CD4-positive, alpha-beta T cell treated with Interleukin-6 at 100 ng/mL for 8 hours (primary cell): Measurements from ENCODE around the gene HSP90AB1.

Source experiments
- DNase-seq: peaks from one replicate; pipeline ENCODE4 v3.0.0-alpha.2; 2020; ENCODE audit warnings: mixed read lengths, low spot score

The HSP90AB1 gene

DNA sequence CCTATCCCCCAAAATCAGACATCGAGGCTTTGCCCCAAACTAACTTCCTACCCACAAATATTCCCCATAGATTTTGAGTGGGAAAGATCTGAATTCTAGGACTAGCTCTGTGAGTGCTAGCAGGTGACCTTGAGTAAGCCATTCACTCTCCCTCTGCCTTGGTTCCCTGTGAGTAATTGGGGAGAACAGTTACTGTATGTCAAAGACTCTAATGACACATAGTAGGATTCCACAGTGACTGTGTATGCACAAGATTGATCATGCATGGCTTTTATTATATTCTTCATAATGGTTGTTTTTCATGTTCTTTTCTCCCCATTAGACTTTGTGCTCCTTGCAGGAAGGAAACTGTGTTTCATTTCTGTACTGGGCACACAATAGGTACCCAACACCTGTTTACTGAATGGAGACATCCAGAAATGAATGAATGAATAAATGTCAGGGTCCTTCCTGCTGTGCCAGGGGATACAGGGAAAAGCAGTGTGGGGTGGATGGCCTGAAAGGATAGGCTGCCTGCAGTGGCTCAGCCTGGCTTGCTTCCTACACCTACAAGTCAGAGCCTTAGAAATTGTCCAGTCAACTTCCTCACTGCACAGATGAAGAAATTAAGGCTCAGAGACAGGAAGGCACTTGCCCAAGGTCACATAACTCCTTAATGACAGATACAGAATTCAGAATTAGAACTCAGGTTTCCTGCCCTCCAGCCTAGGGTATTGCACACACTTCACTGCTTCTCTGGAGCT lies 22.4 kb downstream of the HSP90AB1 start:
- DNase-seq = no peak

DNA sequence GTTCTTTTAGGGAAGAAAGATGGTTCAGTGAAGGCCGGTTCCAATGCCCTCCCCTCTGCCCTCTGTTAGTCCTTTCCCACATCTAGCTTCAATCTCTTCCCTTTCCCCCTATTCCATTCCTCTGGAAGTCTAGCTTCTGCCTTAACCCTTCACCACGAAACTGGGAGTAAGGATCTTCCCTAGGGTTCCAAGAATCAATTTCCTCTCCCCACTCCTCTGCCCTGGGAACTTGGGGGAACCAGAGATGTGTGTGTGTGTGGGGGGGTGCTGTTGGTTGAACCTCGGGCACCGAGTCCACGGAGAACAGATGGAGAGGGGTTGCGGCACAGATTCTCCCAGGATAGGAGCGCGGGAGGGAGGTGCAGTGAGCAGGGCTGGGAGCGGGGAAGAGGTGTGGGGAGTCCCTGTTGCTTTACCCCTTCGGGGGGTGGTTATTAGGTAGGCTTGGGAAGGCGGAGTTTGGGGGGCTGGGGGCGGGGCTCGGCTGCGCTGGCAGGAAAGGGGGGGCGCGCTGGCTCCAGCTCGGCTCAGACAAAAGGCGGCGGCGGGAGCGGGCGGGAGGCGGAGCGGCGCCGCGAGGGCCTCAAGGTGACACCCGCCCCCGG lies 23.1 kb downstream of the HSP90AB1 start, which contains the start of gene TMEM151B:
Gene TMEM151B, plus strand, starts transcription at position 530 of the 605 bp plus-strand sequence. CDS start 293 bp downstream, outside the sequence.
- no peak for DNase-seq

DNA sequence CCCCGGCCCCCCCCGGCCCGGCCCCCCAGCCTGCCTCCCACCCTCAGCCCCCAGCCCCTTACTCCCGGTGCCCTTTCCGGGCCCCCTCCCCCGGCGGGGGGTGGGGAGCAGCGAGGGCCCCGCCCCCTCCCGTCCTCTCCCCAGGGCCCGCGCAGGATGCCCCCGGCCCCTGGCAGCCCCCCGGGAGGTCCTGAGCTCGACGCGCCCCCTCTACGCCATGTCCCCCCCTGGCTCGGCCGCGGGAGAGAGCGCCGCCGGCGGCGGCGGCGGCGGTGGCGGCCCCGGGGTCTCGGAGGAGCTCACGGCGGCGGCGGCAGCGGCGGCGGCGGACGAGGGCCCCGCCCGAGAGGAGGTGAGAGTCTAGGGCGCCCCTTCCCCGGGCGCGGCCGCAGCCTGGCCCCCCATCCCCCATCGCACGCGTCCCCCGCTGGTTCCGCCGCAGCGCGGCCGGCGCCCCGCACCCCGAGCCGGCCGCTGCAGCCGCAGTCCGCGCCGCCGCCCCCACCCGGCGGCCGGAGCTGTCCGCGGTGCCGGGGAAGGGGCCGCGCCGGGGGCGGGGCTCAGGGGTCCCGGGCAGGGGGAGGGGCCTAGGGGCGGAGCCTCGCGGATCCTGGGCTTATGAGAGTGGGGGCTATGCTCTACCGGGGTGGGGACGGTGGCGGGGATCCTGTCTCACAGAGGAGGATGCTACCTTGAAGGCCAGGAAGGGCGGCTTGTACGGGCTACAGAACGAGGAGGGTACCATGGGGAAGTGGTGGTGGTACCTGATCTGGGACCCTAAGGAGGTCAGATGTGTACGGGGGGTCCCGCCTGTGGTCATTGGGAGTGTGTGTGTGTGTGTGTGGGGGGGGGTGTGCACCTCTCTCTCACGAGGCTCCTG lies 23.9 kb downstream of the HSP90AB1 start:
- DNase-seq = no peak

DNA sequence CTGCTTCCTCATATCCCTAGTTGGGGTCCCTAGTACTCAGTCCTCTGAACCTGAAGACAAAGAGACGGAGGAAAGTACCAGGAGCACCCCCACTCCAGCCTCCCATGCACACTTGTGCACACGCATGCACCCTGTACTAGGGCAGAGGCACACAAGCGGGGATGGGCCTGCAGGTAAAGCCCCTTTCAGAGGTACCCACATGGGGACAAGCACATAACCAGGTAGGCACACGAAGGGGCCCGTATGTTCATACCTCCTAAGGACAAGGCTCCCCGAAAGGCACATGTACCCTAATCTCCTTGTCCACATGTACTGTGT lies 24.5 kb downstream of the HSP90AB1 start:
- DNase-seq = no peak

DNA sequence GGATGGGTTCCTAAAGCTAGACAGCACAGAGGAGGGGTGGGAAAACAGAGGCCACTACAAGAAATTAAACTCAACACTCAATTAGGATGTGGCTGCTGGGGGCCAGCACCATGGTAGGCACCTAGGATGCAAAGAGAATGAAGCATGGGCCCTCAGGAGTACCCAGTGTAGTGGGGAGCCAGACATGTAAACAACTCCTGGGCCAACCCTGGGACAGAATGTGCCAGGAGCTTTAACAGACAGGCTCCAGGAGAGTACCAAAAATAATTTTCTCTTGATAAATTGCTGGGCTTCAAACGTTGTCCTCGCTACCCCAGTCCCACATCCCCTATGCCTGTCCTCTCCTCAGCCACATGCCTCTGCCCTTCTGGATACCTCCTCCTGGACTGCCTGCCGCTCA lies 25.0 kb downstream of the HSP90AB1 start:
- no peak for DNase-seq

DNA sequence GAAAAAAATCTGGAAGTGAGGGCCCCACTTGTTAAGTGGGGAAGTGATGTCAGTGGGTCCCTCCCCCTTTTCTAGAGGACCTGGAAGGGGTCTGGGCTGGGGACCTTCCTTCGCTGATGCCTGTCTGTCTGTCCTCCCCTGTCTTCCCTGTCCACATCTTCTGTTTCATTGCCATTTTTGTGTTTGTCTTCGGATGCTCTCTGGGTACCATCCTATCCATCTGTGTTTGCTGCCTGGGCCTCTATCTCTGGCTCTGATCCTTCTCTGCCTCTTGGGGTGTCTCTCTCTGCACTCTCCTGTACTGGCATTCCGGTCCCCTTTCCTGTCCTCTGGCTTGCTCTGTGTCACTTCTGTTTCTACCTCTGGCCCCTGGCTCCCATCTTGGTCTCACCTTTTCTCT lies 25.6 kb downstream of the HSP90AB1 start:
- DNase-seq = no peak

DNA sequence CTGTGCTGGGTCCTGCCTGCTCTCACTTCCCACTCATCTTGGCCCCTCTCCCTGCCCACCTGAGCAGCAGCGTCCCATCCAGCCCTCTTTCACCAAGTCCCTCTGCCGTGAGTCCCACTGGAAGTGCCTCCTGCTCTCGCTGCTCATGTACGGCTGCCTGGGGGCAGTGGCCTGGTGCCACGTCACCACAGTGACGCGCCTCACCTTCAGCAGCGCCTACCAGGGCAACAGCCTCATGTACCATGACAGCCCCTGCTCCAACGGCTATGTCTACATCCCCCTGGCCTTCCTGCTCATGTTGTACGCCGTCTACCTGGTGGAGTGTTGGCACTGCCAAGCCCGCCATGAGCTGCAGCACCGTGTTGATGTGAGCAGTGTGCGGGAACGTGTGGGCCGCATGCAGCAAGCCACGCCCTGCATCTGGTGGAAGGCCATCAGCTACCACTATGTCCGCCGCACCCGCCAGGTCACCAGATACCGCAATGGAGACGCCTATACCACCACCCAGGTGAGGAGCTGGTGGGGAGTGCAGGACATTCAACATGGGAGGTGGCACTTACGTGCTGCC lies 26.2 kb downstream of the HSP90AB1 start:
- no peak for DNase-seq

DNA sequence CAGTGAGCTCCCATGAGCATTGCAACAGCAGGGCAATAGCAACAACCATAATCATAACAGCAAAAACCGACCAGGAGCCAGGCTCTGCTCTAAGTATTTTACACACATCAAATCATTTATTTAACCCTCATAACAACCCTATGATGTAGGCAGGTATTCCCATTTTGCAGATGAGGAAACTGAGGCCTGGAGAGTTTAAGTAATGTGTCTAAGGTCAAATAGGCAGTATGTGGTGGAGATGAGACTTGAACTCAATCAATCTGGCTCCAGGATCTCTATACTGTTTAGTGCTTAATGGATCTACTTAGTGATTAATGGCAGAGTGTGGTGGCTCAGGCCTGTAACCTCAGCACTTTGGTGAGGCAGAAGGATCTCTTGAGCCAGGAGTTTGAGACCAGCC lies 26.7 kb downstream of the HSP90AB1 start:
- no peak for DNase-seq

DNA sequence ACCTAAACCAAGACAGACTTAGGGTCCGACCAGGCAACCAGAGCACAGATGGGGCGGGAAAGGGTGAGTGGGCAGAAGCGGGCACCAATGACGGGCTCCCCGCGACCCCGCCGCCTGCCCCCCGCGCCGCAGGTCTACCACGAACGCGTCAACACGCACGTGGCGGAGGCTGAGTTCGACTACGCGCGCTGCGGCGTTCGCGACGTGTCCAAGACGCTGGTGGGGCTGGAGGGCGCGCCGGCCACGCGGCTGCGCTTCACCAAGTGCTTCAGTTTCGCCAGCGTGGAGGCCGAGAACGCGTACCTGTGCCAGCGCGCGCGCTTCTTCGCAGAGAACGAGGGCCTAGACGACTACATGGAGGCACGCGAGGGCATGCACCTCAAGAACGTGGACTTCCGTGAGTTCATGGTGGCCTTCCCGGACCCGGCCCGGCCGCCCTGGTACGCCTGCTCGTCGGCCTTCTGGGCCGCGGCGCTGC lies 28.4 kb downstream of the HSP90AB1 start:
- no peak for DNase-seq

DNA sequence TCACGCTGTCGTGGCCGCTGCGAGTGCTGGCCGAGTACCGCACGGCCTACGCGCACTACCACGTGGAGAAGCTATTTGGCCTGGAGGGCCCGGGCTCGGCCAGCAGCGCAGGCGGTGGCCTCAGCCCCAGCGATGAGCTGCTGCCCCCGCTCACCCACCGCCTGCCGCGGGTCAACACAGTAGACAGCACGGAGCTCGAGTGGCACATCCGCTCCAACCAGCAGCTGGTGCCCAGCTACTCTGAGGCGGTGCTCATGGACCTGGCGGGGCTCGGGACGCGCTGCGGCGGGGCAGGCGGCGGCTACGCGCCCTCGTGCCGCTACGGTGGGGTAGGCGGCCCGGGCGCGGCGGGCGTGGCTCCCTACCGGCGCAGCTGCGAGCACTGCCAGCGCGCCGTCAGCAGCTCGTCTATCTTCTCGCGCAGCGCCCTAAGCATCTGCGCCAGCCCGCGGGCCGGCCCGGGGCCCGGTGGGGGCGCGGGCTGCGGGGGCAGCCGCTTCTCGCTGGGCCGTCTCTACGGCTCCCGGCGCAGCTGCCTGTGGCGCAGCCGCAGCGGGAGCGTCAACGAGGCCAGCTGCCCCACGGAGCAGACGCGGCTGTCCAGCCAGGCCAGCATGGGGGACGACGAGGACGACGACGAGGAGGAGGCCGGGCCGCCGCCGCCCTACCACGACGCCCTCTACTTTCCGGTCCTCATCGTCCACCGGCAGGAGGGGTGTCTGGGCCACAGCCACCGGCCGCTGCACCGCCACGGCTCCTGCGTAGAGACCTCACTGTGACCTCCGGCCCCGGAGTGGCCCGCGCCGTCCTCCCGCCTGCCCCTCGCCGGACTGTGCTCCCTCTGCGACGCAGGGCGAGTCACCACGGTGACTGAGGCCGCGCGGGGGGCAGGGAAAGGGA lies 29.1 kb downstream of the HSP90AB1 start:
- DNase-seq = no peak

DNA sequence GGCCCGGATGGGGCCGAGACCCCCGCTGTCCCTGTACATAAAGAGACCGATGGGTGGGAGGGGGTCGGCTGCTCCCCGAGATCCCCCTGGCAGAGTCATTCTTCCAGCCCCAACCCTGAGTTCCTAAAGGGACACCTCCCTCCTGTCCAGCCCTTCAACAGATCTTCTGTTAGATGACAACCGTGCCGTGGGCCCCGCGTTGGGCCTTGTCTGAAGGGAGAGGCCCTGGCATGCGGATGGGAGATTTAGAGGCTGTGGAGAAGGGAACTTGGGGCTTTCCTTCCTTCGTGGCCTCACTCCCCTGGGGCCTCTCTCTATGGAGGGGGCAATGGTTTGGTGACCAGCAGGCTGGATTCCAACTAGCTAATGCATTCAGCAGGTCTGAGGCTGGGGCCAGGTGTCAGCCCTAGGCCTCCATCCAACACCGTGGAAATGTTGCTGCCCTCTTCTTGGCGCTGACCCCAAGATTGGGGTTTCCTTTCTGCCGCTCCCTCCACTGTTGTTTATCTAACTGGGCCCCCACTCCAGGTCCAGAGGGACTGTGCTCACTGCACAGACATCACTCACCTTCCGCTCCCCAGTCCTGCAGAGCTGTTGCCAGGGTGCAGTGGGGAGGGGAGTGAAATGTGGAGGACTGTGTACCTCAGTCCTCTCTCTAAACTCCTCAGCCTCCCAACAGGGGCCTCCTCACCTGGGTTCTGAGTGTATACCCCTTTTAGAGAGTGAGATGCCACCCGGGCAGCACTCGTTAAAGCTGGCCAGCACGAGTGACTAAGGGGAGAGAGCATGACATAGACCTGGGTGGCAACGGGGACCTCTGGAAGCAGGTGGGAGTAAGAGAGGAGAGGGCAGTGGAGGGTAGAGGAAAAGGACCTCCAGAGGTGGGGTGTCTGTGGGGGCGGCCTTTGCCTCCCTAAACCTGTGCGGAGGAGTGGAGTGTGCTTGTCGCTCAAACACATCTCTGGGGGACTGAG lies 30.1 kb downstream of the HSP90AB1 start:
- no peak for DNase-seq

DNA sequence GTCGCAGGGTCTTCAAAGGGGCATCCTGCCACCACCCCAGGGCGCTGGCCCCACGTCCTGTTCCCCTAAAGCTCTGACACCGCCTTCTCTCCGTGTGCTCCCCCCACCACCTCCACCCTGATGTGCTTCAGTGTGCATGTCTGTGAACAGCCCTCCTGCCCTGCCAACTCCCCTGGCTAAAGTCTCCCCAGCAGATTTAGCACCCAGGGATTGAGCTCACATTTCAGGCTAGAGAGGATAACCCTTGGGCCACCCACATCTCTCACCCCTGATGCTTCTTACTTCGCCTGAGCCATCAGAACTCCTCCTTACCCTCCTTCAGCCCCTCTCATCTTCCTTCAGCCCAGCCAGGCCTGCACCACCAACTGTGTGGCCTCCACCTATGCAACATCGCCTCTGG lies 30.9 kb downstream of the HSP90AB1 start:
- DNase-seq = no peak

DNA sequence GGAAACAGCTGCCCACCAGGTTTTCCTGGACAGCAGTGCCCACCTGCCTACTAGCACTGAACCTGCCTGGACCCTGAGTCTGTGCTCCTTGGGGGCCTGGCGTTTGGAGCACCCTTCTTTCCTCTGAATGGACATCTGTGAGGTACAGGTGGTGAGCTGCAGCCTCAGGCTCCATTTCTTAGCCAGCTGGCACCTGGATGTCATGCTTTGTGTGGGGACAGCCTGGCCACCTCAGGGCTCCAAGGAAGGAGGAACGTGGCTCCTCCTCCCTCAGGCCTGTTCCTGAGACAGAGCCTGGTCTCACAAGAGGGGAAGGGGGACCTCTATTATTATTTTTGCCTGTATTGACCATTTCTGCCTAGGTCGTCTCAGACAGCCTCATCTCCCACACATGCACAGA lies 31.4 kb downstream of the HSP90AB1 start:
- DNase-seq = no peak

DNA sequence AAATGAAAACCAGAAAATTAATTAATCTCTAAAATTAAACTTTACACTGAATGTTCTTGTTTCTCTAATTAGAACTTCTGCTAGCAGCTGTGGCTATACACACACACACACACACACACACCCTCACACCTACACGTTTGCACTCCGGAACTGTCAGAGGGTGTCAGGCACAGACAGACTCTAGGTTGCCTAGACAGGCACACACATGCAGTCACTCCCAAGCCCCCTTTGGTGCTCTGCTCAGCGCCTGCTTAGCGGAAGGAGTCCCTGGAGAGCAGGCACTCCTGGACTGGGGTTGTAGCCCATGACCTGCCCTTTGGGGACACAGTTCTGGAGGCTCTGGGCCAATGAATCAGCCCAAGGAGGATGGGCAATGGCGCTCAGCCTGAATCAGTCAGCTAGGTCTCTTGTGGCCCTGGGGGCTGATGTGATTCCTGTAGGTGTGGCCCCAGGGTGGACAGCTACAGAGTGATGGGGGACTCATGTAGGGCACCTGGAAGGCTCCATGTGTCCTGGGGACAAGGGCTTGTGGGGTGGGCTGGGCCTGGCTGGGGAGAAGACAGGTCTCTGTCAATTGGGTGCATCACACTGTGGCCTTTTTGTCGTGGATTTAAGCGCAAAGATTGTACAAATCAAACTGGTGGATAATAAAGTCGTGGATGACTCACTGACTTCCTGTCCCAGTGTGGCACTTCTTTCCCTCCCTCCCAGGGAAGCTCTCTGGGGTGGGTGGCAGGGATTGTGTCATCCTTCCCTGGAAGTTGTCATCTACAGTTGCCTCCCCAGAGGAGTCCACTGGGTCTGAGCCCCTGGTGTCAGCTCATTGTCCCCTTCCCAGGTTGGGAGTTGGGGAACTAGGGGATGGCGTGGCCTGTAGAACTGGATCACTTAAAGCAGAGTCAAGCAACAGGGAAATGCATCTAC lies 32.1 kb downstream of the HSP90AB1 start:
- no peak for DNase-seq

DNA sequence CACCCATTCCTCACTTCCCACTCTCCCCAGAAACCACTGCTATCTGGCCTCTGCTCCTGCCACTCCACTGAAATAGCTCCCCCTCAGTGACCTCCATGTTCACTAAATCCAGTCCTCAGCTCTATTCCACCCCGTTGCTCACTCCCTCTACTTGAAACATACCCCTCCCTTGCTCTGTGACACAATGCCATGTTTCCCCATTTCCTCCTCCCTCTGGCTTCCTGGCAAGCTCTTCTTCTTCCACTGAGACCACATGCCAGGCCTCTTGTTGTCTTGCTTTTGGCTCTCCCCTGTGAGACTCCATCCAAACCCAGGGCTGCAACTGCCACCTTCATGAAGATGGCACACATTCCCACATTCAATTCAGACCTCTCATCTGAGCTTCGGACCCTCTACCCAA lies 37.2 kb downstream of the HSP90AB1 start:
- no peak for DNase-seq

DNA sequence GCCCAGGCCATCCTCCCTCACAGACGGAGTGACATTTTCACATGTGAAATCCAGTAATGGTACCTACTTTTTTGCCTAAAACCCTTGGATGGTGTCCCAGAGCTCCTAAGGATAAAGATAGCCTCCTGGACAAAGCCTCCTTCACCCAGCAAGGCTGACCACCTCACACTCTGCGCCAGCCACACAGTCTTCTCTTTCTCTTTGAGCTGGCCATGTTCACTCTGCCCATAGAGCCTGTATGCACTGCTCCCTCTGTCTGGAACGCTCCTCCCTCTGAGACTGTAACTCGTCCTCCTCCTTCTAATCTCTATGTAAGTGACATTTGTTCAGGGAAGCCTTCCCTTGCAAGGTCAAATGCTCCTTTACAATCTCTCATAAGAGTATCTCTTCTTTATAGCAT lies 38.0 kb downstream of the HSP90AB1 start:
- no peak for DNase-seq

DNA sequence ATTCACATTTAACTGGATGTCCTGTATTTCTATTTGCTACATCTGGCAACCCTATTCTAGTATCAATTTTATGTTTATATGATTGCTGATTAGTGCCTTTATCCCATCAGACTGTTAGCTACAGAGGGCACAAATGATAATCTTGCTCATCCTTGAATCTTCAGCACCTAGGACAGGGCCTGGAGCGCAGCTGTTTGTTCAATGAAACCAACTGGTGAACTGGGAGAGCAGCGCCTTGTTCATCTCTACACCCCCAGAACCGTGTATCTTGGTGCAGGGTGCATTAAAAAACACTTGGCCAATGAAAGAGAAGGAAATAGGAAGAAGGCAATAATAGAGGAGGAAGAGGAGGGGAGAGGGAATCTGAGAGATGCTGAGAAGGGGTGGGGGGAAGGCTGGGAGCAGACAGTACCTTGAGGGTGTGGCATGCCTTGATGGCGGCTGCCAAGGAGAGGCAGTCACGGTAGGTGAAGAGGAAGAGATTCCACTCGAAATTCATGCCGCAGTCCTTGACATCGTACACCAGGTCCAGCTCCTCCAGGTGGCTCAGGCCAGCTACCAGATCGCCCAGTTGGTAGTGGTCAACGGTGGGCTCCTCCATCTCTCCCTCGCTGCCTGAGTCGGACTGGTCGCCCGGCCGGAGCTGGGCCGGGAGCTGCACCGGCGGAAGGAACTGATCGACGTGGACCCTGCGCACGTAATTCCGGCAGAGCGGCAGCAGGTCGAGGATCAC lies 38.8 kb downstream of the HSP90AB1 start:
- no peak for DNase-seq

DNA sequence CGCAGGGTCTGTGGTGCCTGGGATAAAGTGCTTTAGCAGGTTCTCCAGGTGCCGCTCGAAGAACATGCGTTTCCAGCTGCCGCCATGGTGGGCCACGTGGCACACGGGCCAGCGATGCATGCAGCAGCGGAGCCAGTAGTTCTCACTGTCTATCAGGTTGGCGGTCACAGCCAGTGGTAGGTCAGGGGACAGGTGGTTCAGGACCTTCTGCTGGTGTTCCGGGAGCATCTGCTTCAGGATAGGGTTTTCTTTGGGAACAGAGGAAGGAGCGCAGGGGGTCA lies 39.3 kb downstream of the HSP90AB1 start:
- no peak for DNase-seq

DNA sequence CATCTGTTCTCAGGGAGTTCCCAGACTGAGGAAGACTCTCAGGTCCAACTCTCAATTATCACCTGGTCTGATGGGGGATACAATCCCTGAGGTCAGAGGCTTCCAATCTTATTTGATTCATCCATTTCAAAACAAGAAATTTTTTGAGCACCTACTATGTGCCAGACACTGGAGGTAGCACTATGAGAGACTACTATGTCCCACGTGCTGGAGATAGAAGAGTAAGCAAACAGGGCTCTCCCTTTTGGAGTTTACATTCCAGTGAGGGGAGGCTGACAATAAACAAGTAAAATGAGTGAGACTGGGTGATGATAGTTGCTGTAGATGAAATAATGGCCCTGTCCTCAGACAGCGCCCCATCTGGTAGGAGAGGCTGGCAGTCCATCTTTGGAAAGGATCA lies 39.8 kb downstream of the HSP90AB1 start:
- DNase-seq = no peak
